ENCODE data around the gene THTPA. TPM values are rescaled to one million over a fixed set of nuclear protein-coding genes. Genes with fewer than 3 reads are reported as not detected.

THTPA gene
- total and polyA plus RNA-seq, 2 of the 13 experiments (the other 11 are each of a cell fraction or from before 2014, with no cell fraction given), result 7.4 to 8.7 TPM

GRCh38 chr14:23567186-23568020, 11.3 kb downstream of the THTPA start, which contains the start of gene AP1G2 (continued):
- TF ChIP-seq ZNF12 (CRISPR knock-in tag; IDR thresholded peaks at IDR 0.05) (peak; percentile 32; the same call in 1 of the 2 replicates), ZSCAN21 (CRISPR knock-in tag; IDR thresholded peaks at IDR 0.05; ENCODE audit: borderline replicate concordance) (peak; percentile 96; the same call in 1 of the 2 replicates), FOSL1 (CRISPR knock-in tag; IDR thresholded peaks at IDR 0.05; ENCODE audit: borderline replicate concordance) (no peak), ZNF264 (CRISPR knock-in tag; IDR thresholded peaks at IDR 0.05) (no peak; the same call in none of the 2 replicates), ARID2 (CRISPR knock-in tag; IDR thresholded peaks at IDR 0.05; ENCODE audit: borderline replicate concordance) (no peak; the same call in 1 of the 2 replicates), ETS1 (CRISPR knock-in tag; IDR thresholded peaks at IDR 0.05) (no peak; the same call in 1 of the 2 replicates), PAF1 (CRISPR knock-in tag; IDR thresholded peaks at IDR 0.05) (no peak), SAFB2 (CRISPR knock-in tag; IDR thresholded peaks at IDR 0.05; ENCODE audit: borderline replicate concordance, low read depth) (peak; percentile 10; the same call in 1 of the 2 replicates), HNF4G (IDR thresholded peaks at IDR 0.05; ENCODE audit: borderline replicate concordance, low read depth, low read length) (no peak), HNF4G (CRISPR knock-in tag; IDR thresholded peaks at IDR 0.05; ENCODE audit: borderline replicate concordance, low read depth) (peak; percentile 60), ZNF761 (CRISPR knock-in tag; conservative IDR thresholded peaks at IDR 0.05) (peak; percentile 93; the same call in 1 of the 2 replicates), ZNF430 (CRISPR knock-in tag; IDR thresholded peaks at IDR 0.05) (peak; percentile 94), TCF12 (IDR thresholded peaks at IDR 0.05) (no peak), TCF12 (CRISPR knock-in tag; IDR thresholded peaks at IDR 0.05) (no peak; the same call in 1 of the 2 replicates), NFIC (IDR thresholded peaks at IDR 0.05; ENCODE audit: low read length) (no peak), PCBP1 (IDR thresholded peaks at IDR 0.05; ENCODE audit: borderline replicate concordance, low read depth, low read length) (peak; percentile 98), NFE2 (CRISPR knock-in tag; IDR thresholded peaks at IDR 0.05) (no peak), HMG20A (CRISPR knock-in tag; IDR thresholded peaks at IDR 0.05; ENCODE audit: borderline replicate concordance) (peak; percentile 42; the same call in 1 of the 2 replicates), REL (CRISPR knock-in tag; conservative IDR thresholded peaks at IDR 0.05) (peak; percentile 86; the same call in 1 of the 2 replicates), EED (CRISPR knock-in tag; IDR thresholded peaks at IDR 0.05) (peak; percentile 19), FOXJ3 (CRISPR knock-in tag; IDR thresholded peaks at IDR 0.05; ENCODE audit: borderline replicate concordance) (no peak), TFAP4 (IDR thresholded peaks at IDR 0.05; ENCODE audit: borderline replicate concordance, low read depth) (peak; percentile 62), GATAD1 (CRISPR knock-in tag; IDR thresholded peaks at IDR 0.05) (peak; percentile 88), KDM2A (CRISPR knock-in tag; IDR thresholded peaks at IDR 0.05; ENCODE audit: borderline replicate concordance, low read depth) (peak; percentile 94)
- TF ChIP-seq, protein P1, sequence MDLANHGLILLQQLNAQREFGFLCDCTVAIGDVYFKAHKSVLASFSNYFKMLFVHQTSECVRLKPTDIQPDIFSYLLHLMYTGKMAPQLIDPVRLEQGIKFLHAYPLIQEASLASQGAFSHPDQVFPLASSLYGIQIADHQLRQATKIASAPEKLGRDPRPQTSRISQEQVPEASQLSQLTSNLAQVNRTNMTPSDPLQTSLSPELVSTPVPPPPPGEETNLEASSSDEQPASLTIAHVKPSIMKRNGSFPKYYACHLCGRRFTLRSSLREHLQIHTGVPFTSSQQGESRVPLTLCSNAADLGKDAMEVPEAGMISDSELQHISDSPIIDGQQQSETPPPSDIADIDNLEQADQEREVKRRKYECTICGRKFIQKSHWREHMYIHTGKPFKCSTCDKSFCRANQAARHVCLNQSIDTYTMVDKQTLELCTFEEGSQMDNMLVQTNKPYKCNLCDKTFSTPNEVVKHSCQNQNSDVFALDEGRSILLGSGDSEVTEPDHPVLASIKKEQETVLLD (CRISPR knock-in tag; IDR thresholded peaks at IDR 0.05; ENCODE audit: low read depth), result peak; percentile 79; the same call in 1 of the 2 replicates

All from HepG2 (cell line).